BJ (cell line): ENCODE results near the gene CMTM7. TPM values are rescaled to one million over a fixed set of nuclear protein-coding genes. Genes with fewer than 3 reads are reported as not detected.
A peak's percentile ranks its signal among the peaks of the same experiment; 100 is the strongest.

Experiments used
- CTCF ChIA-PET: fragments of 350-600 bp; formaldehyde crosslinking; extraction: SDS; loops from one replicate; lab custom pipeline; 2021; ENCODE audit warnings: antibody characterized with exemption, inconsistent platforms; lab: Yijun Ruan, JAX
- POLR2A ChIA-PET: fragments of 300-600 bp; sonication (Branson Sonifier 250); formaldehyde crosslinking; extraction: SDS; loops from one replicate; lab custom pipeline; 2021; ENCODE audit warnings: antibody characterized with exemption; lab: Charles Lee
- DNase-seq: peaks from one replicate; pipeline ENCODE4 v3.0.0-alpha.2; 2011; ENCODE audit warnings: low read depth
- H3K27me3 ChIP-seq: 2 replicates; pipeline ENCODE4 v1.6.0; 2011; ENCODE audit warnings: low read length; ENCODE audit not compliant: control insufficient read depth, insufficient read depth
- H3K36me3 ChIP-seq: 2 replicates; pipeline ENCODE4 v1.5.1; 2011; ENCODE audit warnings: low read length; ENCODE audit not compliant: control insufficient read depth, insufficient read depth
- H3K4me3 ChIP-seq: 2 replicates; pipeline ENCODE4 v1.5.1; 2011; ENCODE audit warnings: low read depth, mild to moderate bottlenecking, control low read depth, low read length
- polyA minus RNA-seq: library from RNA; depleted of rRNA, polyadenylated mRNA; stranded (reverse); fragments of >200 nt; gene quantifications from 2 replicates; pipeline ENCODE4 v1.2.3, GENCODE V29; 2011; rRNA and poly(A)+ RNA removed
- polyA plus RNA-seq: library from polyadenylated mRNA; depleted of rRNA; stranded (reverse); fragments of >200 nt; gene quantifications from 2 replicates; pipeline ENCODE4 v1.2.3, GENCODE V29; 2011; rRNA removed
- TF ChIP-seq, protein P1 (sequence below): IDR thresholded peaks from 2 replicates; pipeline ENCODE4 v1.5.1; 2011; ENCODE audit warnings: low read depth, mild to moderate bottlenecking, control low read depth, inconsistent platforms, low read length, moderate library complexity; ENCODE audit not compliant: insufficient read depth

Gene CMTM7, protein sequence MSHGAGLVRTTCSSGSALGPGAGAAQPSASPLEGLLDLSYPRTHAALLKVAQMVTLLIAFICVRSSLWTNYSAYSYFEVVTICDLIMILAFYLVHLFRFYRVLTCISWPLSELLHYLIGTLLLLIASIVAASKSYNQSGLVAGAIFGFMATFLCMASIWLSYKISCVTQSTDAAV
- polyA plus RNA-seq (12.7 and 13.7 TPM in 2 replicates), polyA minus RNA-seq (11.4 and 17.2 TPM in 2 replicates)

DNA sequence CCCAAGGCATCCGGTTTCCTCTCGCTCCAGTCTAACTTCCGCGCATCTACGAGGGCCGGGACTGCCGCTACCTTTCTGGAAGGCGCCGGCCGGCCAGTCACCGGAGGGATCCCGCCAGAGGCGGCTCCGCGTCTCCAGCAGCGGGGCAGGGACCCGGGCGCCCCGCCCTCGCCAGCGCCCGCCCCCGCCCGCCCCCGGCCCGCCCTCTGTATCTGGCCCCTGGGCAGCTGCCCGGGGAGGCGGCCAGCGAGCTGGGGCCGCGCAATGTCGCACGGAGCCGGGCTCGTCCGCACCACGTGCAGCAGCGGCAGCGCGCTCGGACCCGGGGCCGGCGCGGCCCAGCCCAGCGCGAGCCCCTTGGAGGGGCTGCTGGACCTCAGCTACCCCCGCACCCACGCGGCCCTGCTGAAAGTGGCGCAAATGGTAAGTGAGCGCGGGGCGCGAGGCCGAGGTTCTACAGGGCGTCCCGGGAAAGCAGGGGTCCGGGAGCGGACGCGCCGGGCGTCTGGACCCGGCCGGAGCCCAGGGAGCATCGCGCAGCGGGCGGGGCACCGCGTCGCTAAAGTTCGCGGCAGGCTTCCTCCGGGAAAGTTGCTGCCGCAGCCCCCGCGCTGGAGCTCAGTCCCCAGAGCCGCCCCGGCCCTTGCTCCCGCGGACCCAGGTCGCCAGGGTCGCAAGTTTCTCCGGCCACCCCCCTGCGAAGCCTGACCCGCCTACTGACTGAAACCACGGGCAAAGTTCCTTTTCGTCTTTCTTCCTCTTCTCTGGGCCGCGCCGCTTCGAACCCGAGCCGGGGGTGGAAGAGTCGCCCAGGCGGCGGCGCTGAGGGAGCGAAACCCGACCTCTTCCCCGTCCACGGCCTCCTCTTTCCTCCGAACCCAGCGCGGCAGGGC lies at the start of gene CMTM7:
Gene CMTM7, plus strand, starts transcription at position 211 of the 893 bp plus-strand sequence. Its CDS starts 54 bp downstream, at position 265.
- ChIA-PET POLR2A (interaction anchor here (0.5 kb wide), 1 partner anchor 54 kb away, joined by 4 read pairs; no protein-coding TSS in a partner anchor), CTCF (interaction anchor here (0.6 to 3.3 kb wide), 5 partner anchors 8 to 77 kb away, joined by 3 to 16 read pairs (median 3); no protein-coding TSS in a partner anchor)
- TF ChIP-seq, protein P1, sequence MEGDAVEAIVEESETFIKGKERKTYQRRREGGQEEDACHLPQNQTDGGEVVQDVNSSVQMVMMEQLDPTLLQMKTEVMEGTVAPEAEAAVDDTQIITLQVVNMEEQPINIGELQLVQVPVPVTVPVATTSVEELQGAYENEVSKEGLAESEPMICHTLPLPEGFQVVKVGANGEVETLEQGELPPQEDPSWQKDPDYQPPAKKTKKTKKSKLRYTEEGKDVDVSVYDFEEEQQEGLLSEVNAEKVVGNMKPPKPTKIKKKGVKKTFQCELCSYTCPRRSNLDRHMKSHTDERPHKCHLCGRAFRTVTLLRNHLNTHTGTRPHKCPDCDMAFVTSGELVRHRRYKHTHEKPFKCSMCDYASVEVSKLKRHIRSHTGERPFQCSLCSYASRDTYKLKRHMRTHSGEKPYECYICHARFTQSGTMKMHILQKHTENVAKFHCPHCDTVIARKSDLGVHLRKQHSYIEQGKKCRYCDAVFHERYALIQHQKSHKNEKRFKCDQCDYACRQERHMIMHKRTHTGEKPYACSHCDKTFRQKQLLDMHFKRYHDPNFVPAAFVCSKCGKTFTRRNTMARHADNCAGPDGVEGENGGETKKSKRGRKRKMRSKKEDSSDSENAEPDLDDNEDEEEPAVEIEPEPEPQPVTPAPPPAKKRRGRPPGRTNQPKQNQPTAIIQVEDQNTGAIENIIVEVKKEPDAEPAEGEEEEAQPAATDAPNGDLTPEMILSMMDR: no peak
- H3K4me3 ChIP-seq: peak within 1 kb of the TSS; percentile 85
- no peaks in the 10 kb centered on the region for H3K36me3 ChIP-seq
- H3K27me3 ChIP-seq: no peaks in the 10 kb centered on the region
- no peak for DNase-seq

GRCh38 chr3:32347343-32348125 lies 44.1 kb upstream of the CMTM7 start:
- ChIA-PET POLR2A (no interaction called here), CTCF (interaction anchor here (0.7 kb wide), 1 partner anchor 123 kb away, joined by 3 read pairs; no protein-coding TSS in a partner anchor)

DNA sequence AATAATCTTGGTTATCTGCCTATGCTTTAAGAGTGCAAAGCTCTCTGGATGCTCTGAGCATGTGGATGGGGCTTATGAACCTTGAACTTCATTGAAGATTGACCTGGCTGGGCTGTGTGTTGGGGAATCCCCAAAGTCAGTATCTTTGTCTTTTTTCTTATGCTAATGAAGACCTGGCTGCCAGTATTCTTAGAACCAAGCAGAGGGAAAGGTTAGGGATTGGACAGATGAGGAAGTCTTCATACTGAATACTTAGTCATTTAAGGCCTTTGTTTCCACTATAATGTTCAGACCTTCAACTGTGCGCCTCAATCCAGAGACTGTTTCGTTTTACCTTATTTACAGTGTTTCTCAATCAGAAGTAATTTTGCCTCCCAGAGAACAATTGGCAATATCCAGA lies 42.5 kb upstream of the CMTM7 start:
- POLR2A ChIA-PET: no interaction called here
- no peak for DNase-seq
- no peaks in the 10 kb centered on the region; the same call in 1 of the 2 replicates for H3K27me3 ChIP-seq
- CTCF ChIA-PET: interaction anchor here (1.2 kb wide), 1 partner anchor 17 kb away, joined by 4 read pairs; no protein-coding TSS in a partner anchor
- H3K4me3 ChIP-seq: no peak overlapping the region
- TF ChIP-seq, protein P1: no peak
- H3K36me3 ChIP-seq: no peaks in the 10 kb centered on the region

More at GRCh38 chr3:32347343-32348125, 44.1 kb upstream of the CMTM7 start:
- no peaks in the 10 kb centered on the region for H3K36me3 ChIP-seq
- TF ChIP-seq, protein P1: no peak
- peaks cover 1% of the 10 kb centered on the region; the same call in 1 of the 2 replicates for H3K27me3 ChIP-seq
- no peak for DNase-seq
- H3K4me3 ChIP-seq: no peak overlapping the region

GRCh38 chr3:32352563-32352962 lies 39.1 kb upstream of the CMTM7 start:
- ChIA-PET CTCF (interaction anchor here (0.7 kb wide), 1 partner anchor 24 kb away, joined by 3 read pairs; no protein-coding TSS in a partner anchor), POLR2A (no interaction called here)
- Histone ChIP-seq H3K36me3 (no peaks in the 10 kb centered on the region), H3K4me3 (no peak overlapping the region), H3K27me3 (peaks cover 2% of the 10 kb centered on the region; the same call in 1 of the 2 replicates)
- TF ChIP-seq, protein P1: no peak
- DNase-seq: no peak
